Neural cell (in vitro differentiated cells): ENCODE measurements around the gene LRIG1. TPM values are rescaled to one million over a fixed set of nuclear protein-coding genes. Genes with fewer than 3 reads are reported as not detected.

ENCODE experiments used
- H2AFZ ChIP-seq: fragments of 200-600, 300-800 bp; sonication (generic), shearing (Covaris generic); 2 replicates; pipeline ENCODE4 v1.6.0; 2014; ENCODE audit warnings: low read depth, mild to moderate bottlenecking, antibody characterized with exemption, low read length, moderate library complexity
- H3F3A ChIP-seq: fragments of 200-600 bp; shearing (Covaris generic); 2 replicates; pipeline ENCODE4 v1.6.1; 2016; ENCODE audit warnings: mild to moderate bottlenecking, moderate library complexity, mixed read lengths, antibody characterized with exemption, low read length; ENCODE audit not compliant: insufficient read depth, poor library complexity, severe bottlenecking
- H3K27ac ChIP-seq: fragments of 200-600, 300-800 bp; sonication (generic), shearing (Covaris generic); 2 replicates; pipeline ENCODE4 v1.5.1; 2014; ENCODE audit warnings: mild to moderate bottlenecking, low read length, moderate library complexity
- H3K27me3 ChIP-seq: fragments of 300-800, 200-600 bp; sonication (generic), shearing (Covaris generic); 2 replicates; pipeline ENCODE4 v1.6.0; 2014; ENCODE audit warnings: mild to moderate bottlenecking, low read depth, low read length, moderate library complexity; ENCODE audit not compliant: insufficient read depth
- H3K36me3 ChIP-seq: fragments of 300-800, 200-600 bp; sonication (generic), shearing (Covaris generic); 2 replicates; pipeline ENCODE4 v1.5.1; 2014; ENCODE audit warnings: mild to moderate bottlenecking, antibody characterized with exemption, low read length, moderate library complexity; ENCODE audit not compliant: insufficient read depth
- H3K4me2 ChIP-seq: fragments of 300-800, 200-600 bp; sonication (generic), shearing (Covaris generic); 2 replicates; pipeline ENCODE4 v1.6.0; 2014; ENCODE audit warnings: mild to moderate bottlenecking, low read length
- H3K4me3 ChIP-seq: fragments of 300-800, 200-600 bp; sonication (generic), shearing (Covaris generic); 2 replicates; pipeline ENCODE4 v1.5.1; 2014; ENCODE audit warnings: mild to moderate bottlenecking, low read length, moderate library complexity
- H3K79me2 ChIP-seq: fragments of 200-600 bp; shearing (Covaris generic); replicated peaks from 2 replicates; pipeline ENCODE4 v1.6.0; 2014; ENCODE audit warnings: mild to moderate bottlenecking, low read length, moderate library complexity; ENCODE audit not compliant: insufficient read depth
- H3K9ac ChIP-seq: fragments of 300-800, 200-600 bp; sonication (generic), shearing (Covaris generic); 2 replicates; pipeline ENCODE4 v1.6.1; 2016; ENCODE audit warnings: mild to moderate bottlenecking, low read length, mixed read lengths
- H3K9me2 ChIP-seq: fragments of 200-600 bp; shearing (Covaris generic); 2 replicates; pipeline ENCODE4 v1.6.1; 2016; ENCODE audit warnings: mild to moderate bottlenecking, low read length, mixed read lengths; ENCODE audit not compliant: insufficient read depth
- H3K9me3 ChIP-seq: fragments of 200-600, 300-800 bp; sonication (generic), shearing (Covaris generic); 2 replicates; pipeline ENCODE4 v1.6.1; 2016; ENCODE audit warnings: mild to moderate bottlenecking, mixed run types, low read length, moderate library complexity, mixed read lengths
- H4K20me1 ChIP-seq: fragments of 200-600 bp; shearing (Covaris generic); 2 replicates; pipeline ENCODE4 v1.6.1; 2016; ENCODE audit warnings: mild to moderate bottlenecking, mixed run types; ENCODE audit not compliant: insufficient read depth
- EP300 ChIP-seq: fragments of 450-650 bp; conservative IDR thresholded peaks from 2 replicates; pipeline ENCODE4 v1.6.1; 2014; ENCODE audit warnings: antibody characterized with exemption, mild to moderate bottlenecking, moderate library complexity; ENCODE audit not compliant: poor library complexity, severe bottlenecking
- EZH2 ChIP-seq: fragments of 200-600, 300-800 bp; shearing (Covaris generic), sonication (generic); IDR thresholded peaks from 2 replicates; pipeline ENCODE4 v1.6.1; 2014; ENCODE audit warnings: antibody characterized with exemption, low read length, borderline replicate concordance, mild to moderate bottlenecking; ENCODE audit not compliant: insufficient read depth, poor library complexity, severe bottlenecking
- MXI1 ChIP-seq: fragments of 450-650 bp; conservative IDR thresholded peaks from 2 replicates; pipeline ENCODE4 v1.6.1; 2014; ENCODE audit warnings: antibody characterized with exemption, mild to moderate bottlenecking; ENCODE audit not compliant: poor library complexity, severe bottlenecking
- POLR2AphosphoS5 ChIP-seq: IDR thresholded peaks from 2 replicates; pipeline ENCODE4 v1.6.1; 2012
- RAD21 ChIP-seq: fragments of 450-650 bp; conservative IDR thresholded peaks from 2 replicates; pipeline ENCODE4 v1.6.1; 2014; ENCODE audit warnings: antibody characterized with exemption, mild to moderate bottlenecking, moderate library complexity
- SMC3 ChIP-seq: fragments of 450-650 bp; conservative IDR thresholded peaks from 2 replicates; pipeline ENCODE4 v1.6.1; 2014; ENCODE audit warnings: antibody characterized with exemption, mild to moderate bottlenecking, moderate library complexity; ENCODE audit not compliant: poor library complexity
- TAF1 ChIP-seq: IDR thresholded peaks from 2 replicates; pipeline ENCODE4 v1.6.1; 2012; ENCODE audit warnings: low read depth
- polyA plus RNA-seq: library from polyadenylated mRNA; depleted of rRNA; stranded (reverse); fragments of >200 nt; gene quantifications from 2 replicates; pipeline ENCODE4 v1.2.3, GENCODE V29; 2014
- TF ChIP-seq, protein P1 (sequence below): fragments of 450-650 bp; IDR thresholded peaks from 2 replicates; pipeline ENCODE4 v1.5.1; 2014; ENCODE audit warnings: antibody characterized with exemption, mild to moderate bottlenecking, moderate library complexity; ENCODE audit not compliant: poor library complexity, severe bottlenecking

Gene LRIG1
- polyA plus RNA-seq, 1 donor from 2014 or later, result 7.1 TPM

DNA sequence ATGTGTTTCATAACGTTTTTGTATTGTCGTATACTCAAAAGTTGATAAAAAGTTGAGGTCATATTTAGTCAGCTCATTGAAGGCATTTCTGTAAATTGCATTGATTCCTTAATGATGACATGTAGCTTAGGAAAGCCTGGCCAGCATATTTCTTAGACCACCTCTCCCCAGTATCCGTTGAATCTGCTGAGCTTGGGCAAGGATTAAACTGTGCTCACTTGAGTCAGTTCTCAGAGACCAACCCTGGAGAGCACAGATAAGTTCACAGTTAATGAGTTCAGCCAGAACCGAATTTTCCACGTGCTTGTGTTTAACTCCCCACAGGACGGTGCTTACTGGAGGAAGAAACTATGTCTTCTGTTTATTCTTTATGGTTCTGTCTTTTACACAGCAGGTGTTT, 147.3 kb downstream of the LRIG1 start:
- H3K36me3 ChIP-seq, result no peaks in the 10 kb centered on the region
- no peaks in the 10 kb centered on the region for H3K9me2 ChIP-seq
- no peaks in the 10 kb centered on the region for H3K27me3 ChIP-seq
- no peak overlapping the region for H2AFZ ChIP-seq
- TF ChIP-seq POLR2AphosphoS5, result no peak
- TF ChIP-seq EZH2, result no peak
- TF ChIP-seq MXI1, result no peak
- TF ChIP-seq TAF1, result no peak
- TF ChIP-seq, protein P1, sequence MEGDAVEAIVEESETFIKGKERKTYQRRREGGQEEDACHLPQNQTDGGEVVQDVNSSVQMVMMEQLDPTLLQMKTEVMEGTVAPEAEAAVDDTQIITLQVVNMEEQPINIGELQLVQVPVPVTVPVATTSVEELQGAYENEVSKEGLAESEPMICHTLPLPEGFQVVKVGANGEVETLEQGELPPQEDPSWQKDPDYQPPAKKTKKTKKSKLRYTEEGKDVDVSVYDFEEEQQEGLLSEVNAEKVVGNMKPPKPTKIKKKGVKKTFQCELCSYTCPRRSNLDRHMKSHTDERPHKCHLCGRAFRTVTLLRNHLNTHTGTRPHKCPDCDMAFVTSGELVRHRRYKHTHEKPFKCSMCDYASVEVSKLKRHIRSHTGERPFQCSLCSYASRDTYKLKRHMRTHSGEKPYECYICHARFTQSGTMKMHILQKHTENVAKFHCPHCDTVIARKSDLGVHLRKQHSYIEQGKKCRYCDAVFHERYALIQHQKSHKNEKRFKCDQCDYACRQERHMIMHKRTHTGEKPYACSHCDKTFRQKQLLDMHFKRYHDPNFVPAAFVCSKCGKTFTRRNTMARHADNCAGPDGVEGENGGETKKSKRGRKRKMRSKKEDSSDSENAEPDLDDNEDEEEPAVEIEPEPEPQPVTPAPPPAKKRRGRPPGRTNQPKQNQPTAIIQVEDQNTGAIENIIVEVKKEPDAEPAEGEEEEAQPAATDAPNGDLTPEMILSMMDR, result no peak
- TF ChIP-seq RAD21, result no peak
- no peaks in the 10 kb centered on the region for H3F3A ChIP-seq
- H3K4me2 ChIP-seq, result no peak overlapping the region
- no peak overlapping the region for H3K27ac ChIP-seq
- H3K79me2 ChIP-seq, result no peaks in the 10 kb centered on the region
- no peaks in the 10 kb centered on the region for H4K20me1 ChIP-seq
- no peak overlapping the region for H3K4me3 ChIP-seq
- no peaks in the 10 kb centered on the region for H3K9me3 ChIP-seq
- H3K9ac ChIP-seq, result no peak overlapping the region

- no peak overlapping the region for H2AFZ ChIP-seq
- no peak overlapping the region for H3K4me2 ChIP-seq
- no peaks in the 10 kb centered on the region for H4K20me1 ChIP-seq
- H3K9me3 ChIP-seq, result no peaks in the 10 kb centered on the region
- H3K9me2 ChIP-seq, result no peaks in the 10 kb centered on the region
- TF ChIP-seq POLR2AphosphoS5 (no peak), EP300 (no peak), EZH2 (no peak)
- H3K4me3 ChIP-seq, result no peak overlapping the region
- no peaks in the 10 kb centered on the region for H3K27me3 ChIP-seq
- no peaks in the 10 kb centered on the region for H3F3A ChIP-seq
- no peaks in the 10 kb centered on the region for H3K36me3 ChIP-seq
- H3K27ac ChIP-seq, result no peak overlapping the region
- no peaks in the 10 kb centered on the region for H3K79me2 ChIP-seq
- no peak overlapping the region for H3K9ac ChIP-seq
Measured at GRCh38 chr3:66353039-66353438, 147.8 kb downstream of the LRIG1 start.

DNA sequence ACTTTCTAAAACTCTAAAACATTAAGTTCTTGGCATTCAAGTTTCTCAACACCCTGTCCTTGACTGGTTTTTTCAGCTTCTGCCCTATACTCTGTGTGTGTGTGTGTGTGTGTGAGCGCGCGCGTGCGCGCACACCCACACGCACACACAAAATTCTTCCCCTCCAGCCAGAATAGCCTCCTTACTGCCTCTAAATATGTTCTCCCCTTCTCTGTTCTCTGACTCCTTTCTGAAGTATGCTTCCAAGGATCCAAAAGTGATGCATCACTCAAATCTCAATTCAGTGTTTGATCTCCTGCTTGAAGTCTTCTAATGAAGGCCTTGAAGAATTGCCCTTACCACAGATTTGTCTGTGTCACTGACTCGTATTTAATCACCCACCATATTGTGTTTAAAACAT, 150.2 kb downstream of the LRIG1 start:
- Histone ChIP-seq H3F3A (no peaks in the 10 kb centered on the region), H3K9me2 (no peaks in the 10 kb centered on the region), H3K9ac (no peak overlapping the region), H3K4me2 (no peak overlapping the region), H3K27ac (no peak overlapping the region), H3K79me2 (no peaks in the 10 kb centered on the region), H3K36me3 (no peaks in the 10 kb centered on the region), H2AFZ (no peak overlapping the region), H3K9me3 (no peaks in the 10 kb centered on the region), H4K20me1 (no peaks in the 10 kb centered on the region), H3K4me3 (no peak overlapping the region), H3K27me3 (no peaks in the 10 kb centered on the region)
- no peak for TF ChIP-seq TAF1

DNA sequence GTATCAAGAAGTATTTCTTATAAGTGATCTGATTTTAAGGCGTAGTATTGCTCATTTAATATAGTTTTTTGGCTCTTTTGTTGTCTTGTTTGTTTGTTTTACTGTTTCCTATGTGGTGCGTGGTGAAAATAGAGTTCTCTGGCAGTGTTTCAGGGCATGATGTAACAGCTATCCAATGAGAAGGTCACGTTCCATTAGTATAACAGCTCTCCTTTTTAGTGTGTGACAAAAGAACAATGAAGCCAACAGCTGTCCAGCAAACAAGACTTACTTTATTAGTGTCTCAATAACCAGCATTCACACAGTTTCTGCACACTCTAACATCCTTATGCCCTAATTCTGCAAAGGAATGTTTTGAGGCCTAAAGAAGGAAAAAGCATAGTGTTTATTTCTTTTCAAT, 152.1 kb downstream of the LRIG1 start:
- H3K4me2 ChIP-seq, result no peak overlapping the region
- no peaks in the 10 kb centered on the region for H4K20me1 ChIP-seq
- H3F3A ChIP-seq, result no peaks in the 10 kb centered on the region
- no peaks in the 10 kb centered on the region for H3K36me3 ChIP-seq
- no peaks in the 10 kb centered on the region for H3K9me3 ChIP-seq
- H2AFZ ChIP-seq, result no peak overlapping the region
- H3K79me2 ChIP-seq, result no peaks in the 10 kb centered on the region
- H3K9ac ChIP-seq, result no peak overlapping the region
- H3K27me3 ChIP-seq, result no peaks in the 10 kb centered on the region
- no peak overlapping the region for H3K4me3 ChIP-seq
- no peak for TF ChIP-seq RAD21
- TF ChIP-seq MXI1, result no peak
- no peak for TF ChIP-seq EP300
- no peak for TF ChIP-seq SMC3
- no peak for TF ChIP-seq TAF1
- no peak for TF ChIP-seq POLR2AphosphoS5
- TF ChIP-seq, protein P1, result no peak
- no peak for TF ChIP-seq EZH2
- H3K9me2 ChIP-seq, result no peaks in the 10 kb centered on the region
- no peak overlapping the region for H3K27ac ChIP-seq
